ENCODE data around the gene ATP5F1E. TPM values are rescaled to one million over a fixed set of nuclear protein-coding genes. Genes with fewer than 3 reads are reported as not detected.

Gene ATP5F1E
- total and polyA plus RNA-seq, 4 donors, result 18.4 to 88.8 (median 64.1) TPM

GRCh38 chr20:59028812-59029211 is 3.3 kb downstream of the ATP5F1E start:
- H3K27ac ChIP-seq (ENCODE audit: low read depth in 1 of 2, low read length in 1 of 2), result no peak overlapping the region
- H3K4me1 ChIP-seq (ENCODE audit: control insufficient read depth in 5 of 5, insufficient read depth in 5 of 5, low read length in 5 of 5), result peaks cover 0 to 27% (median 13%) of the 10 kb centered on the region in 5 donors
- H3K36me3 ChIP-seq (ENCODE audit: control insufficient read depth in 4 of 4, insufficient read depth in 4 of 4, low read length in 4 of 4), result peaks cover 16 to 22% (median 18%) of the 10 kb centered on the region in 4 donors
- no peaks in the 10 kb centered on the region for H3K9me3 ChIP-seq (ENCODE audit: control insufficient read depth in 4 of 4, insufficient read depth in 3 of 4, low read length in 3 of 4)
- H3K9ac ChIP-seq (ENCODE audit: insufficient read depth in 1 of 2, low read length in 2 of 2), result no peak overlapping the region
- WGBS, 2 donors, result 44 to 63% methylated on average over 2 of the region's 2 CpGs
- ATAC-seq (ENCODE audit: insufficient read depth, low FRiP score) (no peak), DNase-seq (no peak)
- H3K27me3 ChIP-seq (ENCODE audit: control insufficient read depth in 3 of 3, insufficient read depth in 3 of 3, low read length in 2 of 3), result no peaks in the 10 kb centered on the region
- no peak overlapping the region for H3K4me3 ChIP-seq
- no peak for TF ChIP-seq CTCF (IDR thresholded peaks at IDR 0.05; ENCODE audit: control extremely low read depth, extremely low read depth)

GRCh38 chr20:59027741-59028320 is 4.3 kb downstream of the ATP5F1E start:
- 87 to 92% methylated on average over 8 of the region's 8 CpGs for WGBS, 2 donors
- no peak overlapping the region for H3K27ac ChIP-seq (ENCODE audit: low read depth in 1 of 2, low read length in 1 of 2)
- H3K4me1 ChIP-seq (ENCODE audit: control insufficient read depth in 5 of 5, insufficient read depth in 5 of 5, low read length in 5 of 5), result peaks cover 0 to 25% (median 13%) of the 10 kb centered on the region in 5 donors
- no peak overlapping the region for H3K9ac ChIP-seq (ENCODE audit: insufficient read depth in 1 of 2, low read length in 2 of 2)
- DNase-seq (no peak), ATAC-seq (ENCODE audit: insufficient read depth, low FRiP score) (no peak)
- H3K27me3 ChIP-seq (ENCODE audit: control insufficient read depth in 3 of 3, insufficient read depth in 3 of 3, low read length in 2 of 3), result no peaks in the 10 kb centered on the region
- H3K9me3 ChIP-seq (ENCODE audit: control insufficient read depth in 4 of 4, insufficient read depth in 3 of 4, low read length in 3 of 4), result no peaks in the 10 kb centered on the region
- H3K4me3 ChIP-seq, result no peak overlapping the region
- H3K36me3 ChIP-seq (ENCODE audit: control insufficient read depth in 4 of 4, insufficient read depth in 4 of 4, low read length in 4 of 4), result peaks cover 18 to 29% (median 21%) of the 10 kb centered on the region in 4 donors
- TF ChIP-seq CTCF (IDR thresholded peaks at IDR 0.05; ENCODE audit: control extremely low read depth, extremely low read depth), result no peak

GRCh38 chr20:59026904-59027740 is 5.0 kb downstream of the ATP5F1E start:
- no peak overlapping the region for H3K4me3 ChIP-seq
- no peaks in the 10 kb centered on the region for H3K27me3 ChIP-seq (ENCODE audit: control insufficient read depth in 3 of 3, insufficient read depth in 3 of 3, low read length in 2 of 3)
- peaks cover 18 to 32% (median 22%) of the 10 kb centered on the region in 4 donors for H3K36me3 ChIP-seq (ENCODE audit: control insufficient read depth in 4 of 4, insufficient read depth in 4 of 4, low read length in 4 of 4)
- 86 to 89% methylated on average over 5 of the region's 5 CpGs for WGBS, 2 donors
- peaks cover 0 to 22% (median 13%) of the 10 kb centered on the region in 5 donors for H3K4me1 ChIP-seq (ENCODE audit: control insufficient read depth in 5 of 5, insufficient read depth in 5 of 5, low read length in 5 of 5)
- H3K27ac ChIP-seq (ENCODE audit: low read depth in 1 of 2, low read length in 1 of 2), result no peak overlapping the region
- no peaks in the 10 kb centered on the region for H3K9me3 ChIP-seq (ENCODE audit: control insufficient read depth in 4 of 4, insufficient read depth in 3 of 4, low read length in 3 of 4)
- no peak for ATAC-seq (ENCODE audit: insufficient read depth, low FRiP score)
- no peak overlapping the region for H3K9ac ChIP-seq (ENCODE audit: insufficient read depth in 1 of 2, low read length in 2 of 2)
- DNase-seq, result no peak
- no peak for TF ChIP-seq CTCF (IDR thresholded peaks at IDR 0.05; ENCODE audit: control extremely low read depth, extremely low read depth)

Data from lung (tissue), 12 donors.